DMS 273 (cell line): ENCODE data around the gene NTN3.
"Not testable (repeated sequence)": the region's sequence is repeated elsewhere in the genome, so short reads cannot be mapped to it uniquely, and the experiment has no call there.

ENCODE experiments used
- DNase-seq: peaks from one replicate; lab custom pipeline; 2025; ENCODE audit not compliant: unreplicated experiment; lab: John Stamatoyannopoulos, UW

Gene NTN3

GRCh38 chr16:2439598-2439997 is 31.5 kb upstream of the NTN3 start:
- DNase-seq: no peak

- not testable (repeated sequence) for DNase-seq
Observed at GRCh38 chr16:2441143-2441804, 29.8 kb upstream of the NTN3 start.

- DNase-seq: no peak
Observed at GRCh38 chr16:2443555-2443954, 27.5 kb upstream of the NTN3 start.

- no peak for DNase-seq
Observed at GRCh38 chr16:2447920-2448583, 23.0 kb upstream of the NTN3 start.

- no peak for DNase-seq
Observed at GRCh38 chr16:2449118-2449517, 22.0 kb upstream of the NTN3 start.

- peak; percentile 42 for DNase-seq
Observed at GRCh38 chr16:2450535-2450934, 20.6 kb upstream of the NTN3 start.

GRCh38 chr16:2450975-2451381 is 20.1 kb upstream of the NTN3 start:
- no peak for DNase-seq

- DNase-seq: no peak
Observed at GRCh38 chr16:2451851-2452320, 19.2 kb upstream of the NTN3 start.

- no peak for DNase-seq
Observed at GRCh38 chr16:2452650-2453049, 18.4 kb upstream of the NTN3 start.

GRCh38 chr16:2455081-2455845 is 15.8 kb upstream of the NTN3 start:
- DNase-seq: peak; percentile 50

- DNase-seq: no peak
Observed at GRCh38 chr16:2456551-2457153, 14.4 kb upstream of the NTN3 start.

- DNase-seq: peak; percentile 61
Observed at GRCh38 chr16:2457267-2457666, 13.8 kb upstream of the NTN3 start.

GRCh38 chr16:2457946-2458345 is 13.2 kb upstream of the NTN3 start:
- DNase-seq: no peak

GRCh38 chr16:2458887-2459646 is 12.0 kb upstream of the NTN3 start:
- no peak for DNase-seq

GRCh38 chr16:2459647-2460390 is 11.3 kb upstream of the NTN3 start, which contains the start of gene TEDC2:
Gene TEDC2 (plus strand): TSS chr16:2460109. CDS start chr16:2460145, 36 bp downstream.
- peak; percentile 99 for DNase-seq

GRCh38 chr16:2460391-2460713 is 10.7 kb upstream of the NTN3 start:
- DNase-seq: no peak

GRCh38 chr16:2460916-2461315 is 10.2 kb upstream of the NTN3 start:
- no peak for DNase-seq

- DNase-seq: no peak
Observed at GRCh38 chr16:2462031-2462866, 8.8 kb upstream of the NTN3 start.

GRCh38 chr16:2464333-2464732 is 6.8 kb upstream of the NTN3 start:
- peak; percentile 64 for DNase-seq
